Erythroblast (primary cell): ENCODE data around the gene PPP1R1C.

Experiments used
- DNase-seq, 2 experiments: peaks; one replicate each; lab custom pipeline; 2025; lab: John Stamatoyannopoulos, UW
- GATA1 ChIP-seq: IDR thresholded peaks from 2 replicates; pipeline ENCODE4 v1.6.1; 2011; ENCODE audit warnings: low read depth, mild to moderate bottlenecking, control low read depth, low read length, moderate library complexity
- POLR2A ChIP-seq: IDR thresholded peaks from 2 replicates; pipeline ENCODE4 v1.6.1; 2011; ENCODE audit warnings: mild to moderate bottlenecking, low read length

Gene PPP1R1C

DNA sequence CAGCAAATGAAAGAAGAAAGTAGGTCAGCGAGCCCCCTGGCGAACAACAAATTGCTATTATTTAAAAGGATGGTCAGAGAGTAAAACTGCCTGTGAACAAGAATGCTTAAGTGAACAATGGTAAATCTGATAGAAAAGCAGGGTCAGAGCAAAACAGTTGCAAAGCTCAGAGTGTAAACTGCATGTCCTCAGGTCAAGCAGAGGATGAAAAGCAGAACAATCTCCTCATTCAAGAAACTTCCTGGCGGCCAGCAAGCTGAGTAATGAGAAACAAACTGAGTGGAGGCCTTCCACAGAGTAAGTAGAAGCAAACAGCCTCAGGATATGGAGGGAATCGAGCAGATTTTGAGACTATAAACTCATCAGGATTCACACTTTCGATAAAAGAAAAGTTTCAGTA, 117.9 kb downstream of the PPP1R1C start:
- no peak for TF ChIP-seq GATA1
- no peak for DNase-seq

- no peak for DNase-seq
- no peak for TF ChIP-seq GATA1
- TF ChIP-seq POLR2A: no peak
These were observed 124.7 kb downstream of the PPP1R1C start for GRCh38 chr2:182110347-182110746.

DNA sequence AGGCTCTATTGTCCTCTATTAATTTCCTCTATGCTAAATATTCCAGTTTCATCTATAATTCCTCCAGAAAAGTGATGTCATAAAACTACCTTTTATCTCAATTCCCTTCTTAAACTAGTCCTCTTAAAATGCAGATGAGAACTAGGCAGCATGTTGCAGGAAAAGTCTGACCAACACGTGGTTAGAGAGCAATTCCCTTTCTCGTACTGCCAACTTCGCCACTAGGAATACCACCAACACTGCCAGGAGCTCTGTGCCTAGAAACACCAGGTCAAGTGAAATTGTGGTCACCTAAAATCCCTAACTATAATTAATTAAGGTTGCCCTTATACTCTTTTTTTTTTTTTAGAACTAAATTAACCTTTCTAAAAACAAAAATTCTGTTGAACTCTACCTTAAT, 127.7 kb downstream of the PPP1R1C start:
- TF ChIP-seq GATA1 (no peak), POLR2A (no peak)
- no peak for DNase-seq

DNA sequence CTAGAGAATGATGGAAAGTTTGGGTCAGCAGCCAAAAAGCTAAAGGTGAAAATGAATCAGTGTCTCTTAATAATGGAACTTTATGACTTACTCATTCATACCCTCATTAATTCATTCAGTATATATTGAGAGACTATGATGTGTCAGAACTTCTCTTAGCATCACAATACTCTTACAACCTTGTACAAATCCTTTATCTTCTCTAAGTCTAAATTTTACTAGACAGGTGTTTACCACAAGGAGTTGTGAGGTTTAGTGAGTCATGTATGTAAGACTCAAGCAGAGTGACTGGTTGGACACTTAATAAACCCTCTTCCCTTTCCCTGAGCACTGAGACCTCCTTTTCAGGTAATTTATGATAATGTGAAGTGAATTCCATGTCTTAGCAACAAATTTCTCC, 129.6 kb downstream of the PPP1R1C start:
- DNase-seq: no peak
- TF ChIP-seq POLR2A (no peak), GATA1 (no peak)

GRCh38 chr2:182116774-182117173, 131.1 kb downstream of the PPP1R1C start:
- DNase-seq: no peak
- TF ChIP-seq GATA1: no peak
- TF ChIP-seq POLR2A: no peak

- TF ChIP-seq POLR2A: no peak
- no peak for TF ChIP-seq GATA1
- no peak for DNase-seq
These were observed 131.5 kb downstream of the PPP1R1C start for GRCh38 chr2:182117196-182117595.

DNA sequence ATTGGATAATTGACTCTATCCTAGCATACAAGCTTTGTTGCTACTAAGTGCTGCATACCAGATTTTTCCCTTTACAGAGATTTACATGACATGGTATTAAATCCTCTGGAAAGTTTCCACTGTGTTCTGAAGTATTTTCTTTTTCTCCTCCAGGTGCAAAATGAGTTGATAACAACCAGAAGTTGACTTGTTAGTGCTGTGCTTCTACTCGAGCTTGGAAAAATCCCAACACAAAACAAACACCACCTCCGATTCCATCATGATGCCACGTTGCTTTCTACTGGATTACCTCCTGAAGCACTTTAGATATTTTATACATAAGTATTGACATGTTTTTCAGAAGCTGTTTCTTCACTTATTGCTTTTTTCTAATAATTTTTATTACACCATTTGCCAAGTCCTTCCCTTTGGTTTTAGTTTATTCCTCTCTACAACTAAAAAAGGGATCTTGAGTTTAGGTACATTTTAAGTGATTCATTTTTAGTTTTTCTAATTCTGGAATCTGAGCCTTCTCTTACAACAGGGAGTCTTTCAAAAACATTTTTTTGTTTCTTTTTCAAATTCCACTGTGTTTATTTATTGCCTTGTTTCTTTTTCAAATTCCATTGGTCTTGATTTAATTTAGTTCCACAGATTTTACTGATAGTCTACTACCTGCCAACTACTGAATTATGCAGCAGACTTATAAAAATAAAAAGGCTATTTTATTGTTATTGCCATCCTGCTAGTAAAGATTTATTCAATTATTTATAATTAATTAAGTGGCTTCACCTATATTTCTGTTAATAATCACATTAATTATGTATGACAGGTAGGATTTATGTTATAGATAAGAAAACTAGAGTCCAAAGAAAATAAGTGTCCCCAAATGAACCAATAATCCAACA, 143.4 kb downstream of the PPP1R1C start:
- DNase-seq: no peak
- no peak for TF ChIP-seq GATA1
- no peak for TF ChIP-seq POLR2A

- DNase-seq: peak; percentile 32 to 37
- TF ChIP-seq GATA1: no peak
- no peak for TF ChIP-seq POLR2A
These were observed 147.0 kb downstream of the PPP1R1C start for GRCh38 chr2:182132605-182133004.

- no peak for DNase-seq
- TF ChIP-seq GATA1 (no peak), POLR2A (no peak)
These were observed 147.7 kb downstream of the PPP1R1C start for GRCh38 chr2:182133195-182133891.

- no peak for DNase-seq
- TF ChIP-seq POLR2A: no peak
- no peak for TF ChIP-seq GATA1
These were observed 148.5 kb downstream of the PPP1R1C start for GRCh38 chr2:182134201-182134600.

DNA sequence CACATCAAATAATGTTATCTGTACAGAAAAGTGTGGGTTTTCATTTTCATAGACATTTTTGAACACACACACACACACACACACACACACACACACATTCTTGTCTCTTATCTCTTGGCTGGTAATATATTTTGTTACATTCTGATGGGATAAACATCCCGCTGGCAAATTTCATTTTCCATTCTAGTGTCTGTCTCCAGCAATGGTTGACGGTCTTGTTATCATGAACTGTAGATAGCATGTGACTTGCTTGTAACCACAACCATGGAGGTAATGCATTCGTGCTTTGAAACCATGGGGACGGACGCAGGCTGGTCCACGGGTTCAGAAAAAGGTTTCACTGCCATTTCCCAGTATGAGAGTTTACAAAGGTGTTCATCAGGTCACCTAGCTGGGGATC, 156.4 kb downstream of the PPP1R1C start:
- TF ChIP-seq GATA1: no peak
- no peak for TF ChIP-seq POLR2A
- no peak for DNase-seq

DNA sequence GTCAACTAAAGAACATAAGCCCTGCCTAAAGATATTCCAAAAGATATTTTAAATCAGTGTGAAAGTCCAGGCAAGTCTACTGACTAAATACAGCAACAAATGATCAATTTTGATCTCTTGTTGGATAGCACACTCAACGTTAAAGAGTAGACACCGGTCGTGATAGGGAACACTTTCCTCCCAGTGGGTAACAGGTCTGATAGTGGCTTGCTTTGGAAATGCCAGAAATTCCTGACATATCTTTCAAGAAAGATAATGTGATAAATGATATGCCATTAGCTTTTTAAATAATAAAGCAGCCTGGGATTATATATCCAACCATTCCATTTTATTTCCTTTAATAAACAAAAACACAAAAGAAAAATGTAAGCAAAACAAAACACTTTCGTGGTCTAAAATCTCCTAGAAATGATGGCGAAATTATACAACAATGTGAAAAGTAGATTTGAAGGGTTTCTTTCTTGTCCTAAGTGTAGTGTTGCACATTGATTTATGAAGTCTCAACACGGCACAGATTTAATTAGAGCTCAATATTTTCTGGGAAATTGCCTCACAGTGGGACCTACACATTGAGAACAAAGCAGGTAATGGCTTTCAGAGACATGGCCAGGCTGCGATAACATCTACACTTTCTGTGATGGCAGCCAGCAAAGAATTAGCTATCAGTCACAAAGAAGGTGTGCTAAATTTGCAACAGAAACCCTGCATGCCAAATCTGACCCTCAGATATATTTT, 158.6 kb downstream of the PPP1R1C start:
- TF ChIP-seq GATA1: no peak
- TF ChIP-seq POLR2A: no peak
- DNase-seq: no peak

GRCh38 chr2:182144776-182145165, 159.1 kb downstream of the PPP1R1C start:
- no peak for DNase-seq
- TF ChIP-seq POLR2A: no peak
- no peak for TF ChIP-seq GATA1

DNA sequence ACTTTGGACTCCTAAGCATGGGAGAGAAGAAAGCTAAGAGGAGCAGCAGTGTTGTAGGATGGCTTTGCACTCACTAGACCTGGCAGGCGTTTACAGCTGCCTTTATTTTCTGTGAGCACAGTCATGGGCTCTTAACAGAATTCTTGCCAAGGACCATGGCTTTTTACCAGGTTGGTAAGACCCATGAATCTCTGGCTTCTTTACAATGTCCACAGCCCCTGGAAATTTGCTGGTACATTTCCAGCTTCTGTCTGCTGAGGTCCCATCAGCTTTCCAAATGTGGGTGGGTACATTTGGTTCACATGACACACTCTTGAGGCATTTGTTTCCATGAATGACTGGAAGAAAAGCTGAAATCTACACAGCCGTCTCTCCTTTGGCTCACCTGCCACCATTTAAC, 162.7 kb downstream of the PPP1R1C start:
- no peak for DNase-seq
- TF ChIP-seq POLR2A: no peak
- TF ChIP-seq GATA1: no peak
